GM10266 (cell line): Measurements from ENCODE around the gene SCUBE2.

Experiments
- DNase-seq: peaks from one replicate; pipeline ENCODE4 v3.0.0; 2012; ENCODE audit errors: extremely low spot score
- CTCF ChIP-seq: IDR thresholded peaks from 2 replicates; pipeline ENCODE4 v1.5.1; 2012; ENCODE audit warnings: mild to moderate bottlenecking, low read depth; ENCODE audit not compliant: control insufficient read depth, insufficient read depth; ENCODE audit errors: missing control alignments

SCUBE2 gene

GRCh38 chr11:9136741-9137140 is 45.3 kb upstream of the SCUBE2 start:
- no peak for TF ChIP-seq CTCF
- no peak for DNase-seq

GRCh38 chr11:9133956-9134355 is 42.6 kb upstream of the SCUBE2 start:
- no peak for TF ChIP-seq CTCF
- no peak for DNase-seq

GRCh38 chr11:9132203-9132878 is 40.9 kb upstream of the SCUBE2 start:
- TF ChIP-seq CTCF, result no peak
- DNase-seq, result peak; percentile 15

- DNase-seq, result no peak
- TF ChIP-seq CTCF, result no peak
Observed at GRCh38 chr11:9130297-9130696, 38.9 kb upstream of the SCUBE2 start.

- no peak for TF ChIP-seq CTCF
- DNase-seq, result no peak
Observed at GRCh38 chr11:9126636-9127035, 35.2 kb upstream of the SCUBE2 start.

GRCh38 chr11:9125185-9125886 is 33.9 kb upstream of the SCUBE2 start:
- DNase-seq, result no peak
- no peak for TF ChIP-seq CTCF
